DMS 273 treated with DMSO at 0.1 percent for 48 hours (cell line): ENCODE measurements around the gene SDK2.
A peak's percentile ranks its signal among the peaks of the same experiment; 100 is the strongest.
"Not testable (repeated sequence)": the region's sequence is repeated elsewhere in the genome, so short reads cannot be mapped to it uniquely, and the experiment has no call there.

Experiments
- DNase-seq: peaks from one replicate; lab custom pipeline; 2025; lab: John Stamatoyannopoulos, UW

SDK2 gene

DNA sequence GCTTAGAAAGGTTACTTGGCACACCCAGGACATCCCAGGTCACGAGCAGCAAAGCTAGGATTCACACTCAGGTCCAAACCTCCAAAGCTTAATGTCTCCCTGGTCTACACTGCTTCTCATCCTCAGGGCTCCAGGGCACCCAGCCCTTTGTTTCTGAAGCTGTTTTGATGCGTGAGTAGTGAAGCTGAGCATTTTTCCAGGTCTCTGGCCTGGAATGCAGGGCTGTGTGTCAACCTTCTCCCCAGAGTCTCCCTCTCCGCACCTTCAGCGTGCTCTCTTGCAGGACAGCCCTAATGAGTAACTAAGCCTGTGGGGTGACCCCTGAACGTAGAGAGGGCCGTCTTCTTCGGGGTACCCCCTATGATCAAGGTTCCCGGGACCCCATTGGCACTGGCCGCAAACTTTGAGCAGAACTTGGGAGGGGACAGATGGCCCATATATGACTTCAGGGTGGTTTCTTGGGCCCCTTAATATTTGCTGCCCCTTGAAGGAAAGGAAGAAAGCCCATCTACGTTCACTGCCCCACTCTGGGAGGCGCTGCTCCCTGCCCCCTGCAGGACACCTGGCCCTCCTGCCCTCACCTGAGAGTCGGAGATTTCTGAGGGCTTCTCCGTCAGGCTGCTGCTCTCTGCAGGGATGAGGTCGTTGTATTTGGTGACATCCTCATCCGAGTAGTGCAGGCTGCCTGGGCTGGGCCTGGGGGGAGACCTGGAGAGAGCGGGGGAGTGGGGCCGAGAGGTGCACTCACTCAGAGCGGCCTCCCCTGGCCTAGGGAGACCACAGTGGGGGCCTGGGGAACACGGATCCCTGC, 296.0 kb downstream of the SDK2 start:
- DNase-seq, result no peak

DNA sequence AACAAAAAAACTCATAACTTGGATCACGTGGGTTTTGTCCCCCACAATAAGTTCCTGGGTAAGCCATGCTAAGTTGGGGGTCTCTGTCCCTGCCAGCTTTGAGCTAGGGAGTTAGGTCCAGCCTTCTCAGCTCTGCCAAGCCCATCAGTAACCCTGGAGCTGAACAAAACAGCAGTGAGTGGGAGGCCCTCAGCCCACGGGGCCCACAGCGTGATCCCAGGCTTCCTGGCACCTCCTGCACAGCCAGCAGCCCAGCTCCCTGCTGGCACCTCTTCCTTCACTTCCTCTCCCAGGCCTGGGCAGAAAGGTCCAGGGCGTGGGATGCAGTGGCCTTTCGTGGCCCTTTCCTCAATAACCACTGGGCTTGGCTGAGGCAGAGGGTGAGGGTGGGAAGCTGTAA, 296.9 kb downstream of the SDK2 start:
- no peak for DNase-seq

DNA sequence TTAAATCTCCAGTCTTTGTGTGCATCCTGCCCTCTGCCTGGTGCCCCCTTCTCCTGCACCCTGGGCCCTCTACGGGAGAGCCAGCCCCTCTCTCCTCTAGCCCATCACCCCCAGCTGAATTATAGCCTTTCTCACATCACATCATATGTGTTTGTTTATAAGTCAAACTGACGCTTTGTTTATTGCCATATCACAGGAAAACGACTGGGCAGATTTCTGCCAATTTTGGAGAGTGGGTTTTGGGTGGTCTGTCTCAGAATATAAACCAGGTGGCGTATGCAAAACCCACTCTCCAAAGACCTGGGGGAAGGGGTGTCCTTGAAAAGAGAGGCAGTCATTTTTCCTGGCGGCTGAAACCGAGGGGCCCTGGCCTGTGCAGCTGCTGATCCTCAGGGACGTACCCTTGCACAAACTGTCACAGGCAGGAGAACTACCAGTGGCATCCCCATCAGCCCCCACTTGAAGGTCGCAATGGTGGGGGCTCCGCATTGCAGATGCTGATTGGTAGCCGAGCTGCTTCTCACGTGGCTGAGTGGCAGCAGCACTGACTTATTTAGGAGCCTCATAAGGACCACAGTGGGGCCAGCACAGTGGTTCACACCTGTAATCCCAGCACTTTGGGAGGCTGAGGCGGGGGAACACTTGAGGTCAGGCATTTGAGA, 297.6 kb downstream of the SDK2 start:
- no peak for DNase-seq

DNA sequence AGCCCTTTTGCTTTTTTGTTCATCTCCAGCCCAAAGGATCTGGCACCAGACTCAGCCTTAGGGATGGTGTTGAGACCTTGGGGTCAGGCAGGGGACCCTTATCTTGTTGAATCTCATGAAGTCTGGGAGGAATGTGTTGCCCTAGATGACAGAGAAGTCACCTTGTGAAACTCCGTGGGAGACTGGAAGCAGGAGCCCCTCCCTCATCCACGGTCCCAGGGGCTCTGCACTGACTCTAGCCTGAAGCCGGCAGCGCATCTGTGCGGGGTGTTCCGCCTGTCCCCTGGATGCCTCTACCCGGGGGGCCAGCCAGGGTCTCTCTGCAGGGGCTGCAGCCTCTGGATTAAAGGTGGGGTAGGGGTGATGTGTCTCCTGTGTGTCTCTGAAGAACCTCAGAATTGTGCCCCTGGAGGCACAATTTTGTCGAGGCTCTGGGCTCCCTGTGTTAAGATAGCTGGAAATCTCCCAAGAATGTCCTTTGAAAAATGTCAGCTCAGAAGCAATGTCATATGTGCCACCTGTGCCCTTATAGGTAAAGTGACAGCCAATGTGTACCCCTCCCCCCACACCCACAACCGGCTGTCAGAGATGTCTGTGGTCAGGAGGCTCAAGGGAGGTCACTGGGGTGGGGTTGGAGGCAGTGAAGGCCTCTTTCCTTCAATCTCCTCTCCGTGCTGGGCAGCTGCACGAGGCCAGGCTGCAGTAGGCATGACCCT, 300.3 kb downstream of the SDK2 start:
- no peak for DNase-seq

DNA sequence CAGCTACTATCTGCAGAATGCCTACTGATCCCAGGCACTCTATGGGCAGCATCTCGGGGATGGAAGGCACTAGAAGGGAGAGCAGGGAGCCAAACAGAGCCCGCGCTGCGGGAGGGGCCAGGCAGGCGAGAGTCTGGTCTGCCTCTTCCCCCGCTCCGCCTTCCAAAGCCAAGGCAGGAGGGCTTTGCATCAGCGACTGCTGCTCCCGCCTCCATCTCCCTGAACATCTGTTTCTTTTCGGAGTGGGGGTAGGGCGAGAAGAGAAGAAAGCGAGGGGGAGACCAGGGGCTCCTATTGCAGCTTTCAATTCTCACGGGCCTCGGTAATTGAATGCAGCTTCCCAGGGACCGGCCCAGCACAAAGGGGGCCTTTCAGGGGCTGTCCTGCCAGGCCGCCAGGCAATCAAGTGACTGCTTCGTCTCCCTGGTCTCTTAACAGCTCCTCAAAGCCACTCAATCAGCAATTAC, 301.0 kb downstream of the SDK2 start:
- peak; percentile 77 for DNase-seq

DNA sequence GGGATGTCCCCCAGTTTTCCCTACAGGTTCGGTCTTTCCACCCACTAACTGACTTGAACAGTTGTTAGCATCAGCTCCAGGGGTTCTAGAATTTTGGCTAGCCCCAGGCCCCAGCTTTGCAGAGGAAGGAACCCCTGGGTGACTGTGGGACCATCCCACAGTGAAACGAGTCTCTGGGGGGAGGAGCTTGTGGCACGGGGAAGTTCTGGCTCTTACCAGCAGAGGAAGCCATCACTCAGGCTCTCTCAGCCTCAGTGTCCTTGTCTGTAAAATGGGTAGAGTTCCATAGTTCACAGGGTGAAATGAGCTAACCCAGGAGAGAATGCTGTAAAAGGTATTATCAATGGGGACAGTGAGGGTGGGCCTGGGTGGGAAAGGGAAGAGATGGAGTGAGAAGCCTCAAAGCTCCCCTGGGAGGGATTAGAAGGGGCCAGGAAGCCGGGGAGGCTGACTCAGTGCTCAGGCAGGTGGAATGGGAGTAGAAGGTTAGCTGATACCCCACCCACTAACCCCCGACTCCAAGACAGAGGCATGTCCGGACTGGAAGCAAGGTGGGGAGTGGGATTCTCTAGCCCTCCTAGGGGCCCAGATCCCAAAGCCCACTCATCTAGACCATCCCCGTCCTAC, 301.6 kb downstream of the SDK2 start:
- DNase-seq, result no peak

DNA sequence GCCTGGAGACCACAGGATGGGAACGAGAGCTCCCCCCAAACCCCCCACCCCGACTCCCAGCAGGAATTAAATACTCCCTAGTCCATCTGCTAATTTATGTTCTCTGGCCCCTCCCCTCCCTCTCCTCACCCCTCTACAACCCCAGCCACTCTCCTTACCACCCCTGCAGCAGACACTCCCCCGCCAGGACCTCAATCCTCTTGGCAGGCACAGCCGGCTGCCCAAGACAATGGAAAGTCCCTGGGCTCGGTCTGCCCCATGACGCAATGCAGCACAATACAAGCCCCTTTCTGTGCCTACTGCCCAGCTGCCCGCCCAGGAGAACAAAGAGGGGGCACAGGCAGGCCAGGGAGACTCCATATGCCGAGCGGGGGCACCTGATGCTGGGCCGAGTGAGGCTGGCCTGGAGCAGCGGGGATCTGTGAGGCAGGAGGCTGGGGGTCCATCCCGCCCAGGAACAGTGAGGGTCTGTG, 302.2 kb downstream of the SDK2 start:
- peak; percentile 21 for DNase-seq

DNA sequence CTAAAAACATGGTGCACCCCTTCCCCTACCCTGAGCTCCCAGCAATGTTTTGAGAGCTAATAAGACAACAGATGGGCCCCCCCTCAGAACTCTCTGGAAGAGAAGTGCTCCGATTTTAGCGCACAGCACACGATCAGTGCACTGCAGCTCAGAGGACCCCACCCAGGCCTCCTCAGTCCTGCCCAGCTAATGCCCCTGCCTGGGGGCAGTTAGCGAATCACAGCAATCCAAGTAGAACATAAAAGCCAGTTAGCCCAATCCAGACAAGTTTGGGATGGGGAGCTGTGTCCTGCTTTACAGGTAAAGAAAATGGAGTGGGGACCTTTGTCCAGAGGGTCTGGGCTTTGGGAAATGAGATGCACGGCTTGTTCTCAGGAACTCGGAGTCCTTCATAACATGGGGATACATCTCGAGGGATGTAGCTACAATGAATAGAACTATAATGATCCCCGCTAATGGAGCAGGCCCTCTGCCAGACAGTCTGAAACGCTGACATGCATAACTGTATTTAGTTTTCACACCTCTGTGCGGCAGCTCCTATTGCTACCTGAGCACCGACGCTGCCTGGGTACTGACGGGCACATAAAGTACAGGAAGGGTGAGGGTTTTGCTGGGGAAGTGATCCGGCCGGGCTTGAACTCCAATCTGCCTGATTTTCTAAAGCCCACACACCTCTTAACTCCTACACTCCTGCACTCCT, 302.7 kb downstream of the SDK2 start:
- DNase-seq, result no peak

DNA sequence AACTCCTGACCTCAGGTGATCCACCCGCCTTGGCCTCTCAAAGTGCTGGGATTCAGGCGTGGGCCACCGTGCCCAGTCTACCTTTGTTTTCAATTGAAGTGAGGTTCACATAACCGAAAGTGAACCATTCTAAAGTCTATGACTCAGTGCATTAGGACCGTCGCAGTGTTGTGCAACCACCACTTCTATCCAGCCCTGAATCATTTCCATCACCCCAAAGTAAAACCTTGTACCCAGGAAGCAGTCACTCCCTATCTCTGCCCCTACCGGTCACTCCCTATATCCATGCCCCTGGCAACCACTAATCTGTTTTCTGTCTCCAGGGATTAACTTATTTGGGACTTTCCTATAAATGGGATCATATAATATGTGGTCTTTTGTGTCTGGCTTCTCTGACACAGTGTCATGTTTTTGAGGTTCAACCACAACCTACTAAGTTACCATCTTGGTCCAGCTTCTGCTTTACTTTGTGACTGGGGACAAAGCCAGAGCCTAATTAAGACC, 304.1 kb downstream of the SDK2 start:
- no peak for DNase-seq

DNA sequence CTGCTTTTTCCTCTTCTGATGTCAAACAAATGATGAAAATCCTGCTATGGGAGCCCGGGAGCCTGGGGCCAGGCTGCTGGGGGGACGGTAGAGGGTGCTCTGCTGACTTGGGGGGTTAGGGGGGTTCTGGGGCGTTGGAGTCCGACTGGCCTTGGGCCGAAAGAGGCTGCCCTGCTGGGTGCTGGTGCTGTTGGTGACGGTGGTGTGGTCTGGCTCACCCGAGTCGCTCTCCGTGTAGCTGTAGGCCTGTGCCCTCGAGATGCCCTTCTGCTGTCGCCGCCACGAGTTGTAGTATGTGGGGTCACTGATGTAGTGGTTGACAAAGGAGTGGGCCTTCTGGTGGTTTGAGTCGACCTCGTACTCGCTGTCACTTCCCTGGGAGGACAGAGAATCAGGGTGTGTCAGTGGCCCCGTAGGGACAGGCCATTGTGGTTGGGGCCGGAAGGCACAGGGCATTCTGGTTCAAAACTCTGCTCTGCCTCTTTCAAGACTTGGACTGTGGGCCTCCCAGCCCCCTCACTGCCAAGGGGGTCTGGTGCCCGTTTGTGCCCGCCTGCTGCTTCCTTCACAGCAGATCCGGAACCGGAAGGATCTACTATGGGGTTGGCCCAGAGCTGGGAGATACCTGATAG, 305.6 kb downstream of the SDK2 start:
- DNase-seq, result no peak

DNA sequence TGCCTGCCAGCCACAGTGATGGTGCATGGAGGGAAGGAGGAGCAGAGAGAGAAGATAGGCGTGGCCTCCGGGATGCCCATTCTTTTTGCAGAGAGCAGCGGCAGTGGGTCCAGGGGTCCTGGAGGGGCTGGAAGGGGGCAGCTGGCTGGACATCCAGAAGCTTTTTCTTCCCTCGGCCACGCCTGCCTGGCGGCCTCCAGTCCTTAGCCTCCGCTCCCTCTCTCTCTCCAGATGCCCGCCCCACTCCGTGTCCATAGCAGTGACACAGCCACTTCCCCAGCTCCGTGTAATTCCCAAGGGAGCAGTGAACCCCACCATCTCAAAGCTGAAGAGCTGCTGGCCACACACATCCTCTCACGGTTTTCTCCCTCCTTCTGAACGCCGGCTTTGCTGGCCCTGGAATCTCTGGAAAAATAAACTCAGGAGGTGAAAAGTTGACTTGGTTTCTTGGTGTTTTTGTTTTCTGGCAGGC, 306.2 kb downstream of the SDK2 start:
- DNase-seq, result no peak

DNA sequence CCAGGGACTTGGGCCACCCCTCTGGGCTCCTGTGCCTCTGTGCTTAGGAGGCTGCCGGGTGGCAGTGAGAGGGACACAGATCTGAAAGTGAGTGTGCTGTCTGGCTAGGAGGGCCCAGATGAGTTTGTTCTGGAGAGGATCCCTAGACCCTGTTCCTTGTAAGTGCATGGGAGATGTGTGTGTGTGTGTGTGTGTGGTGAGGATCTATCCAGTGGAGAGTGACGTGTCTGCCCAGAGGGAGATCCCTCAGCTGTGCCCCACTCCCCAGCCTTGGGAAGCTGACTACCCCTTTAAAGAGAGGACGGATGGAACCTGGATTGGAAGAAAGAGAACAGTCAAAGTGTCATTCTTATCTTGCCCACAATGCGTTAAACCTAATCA, 306.9 kb downstream of the SDK2 start:
- DNase-seq, result no peak

DNA sequence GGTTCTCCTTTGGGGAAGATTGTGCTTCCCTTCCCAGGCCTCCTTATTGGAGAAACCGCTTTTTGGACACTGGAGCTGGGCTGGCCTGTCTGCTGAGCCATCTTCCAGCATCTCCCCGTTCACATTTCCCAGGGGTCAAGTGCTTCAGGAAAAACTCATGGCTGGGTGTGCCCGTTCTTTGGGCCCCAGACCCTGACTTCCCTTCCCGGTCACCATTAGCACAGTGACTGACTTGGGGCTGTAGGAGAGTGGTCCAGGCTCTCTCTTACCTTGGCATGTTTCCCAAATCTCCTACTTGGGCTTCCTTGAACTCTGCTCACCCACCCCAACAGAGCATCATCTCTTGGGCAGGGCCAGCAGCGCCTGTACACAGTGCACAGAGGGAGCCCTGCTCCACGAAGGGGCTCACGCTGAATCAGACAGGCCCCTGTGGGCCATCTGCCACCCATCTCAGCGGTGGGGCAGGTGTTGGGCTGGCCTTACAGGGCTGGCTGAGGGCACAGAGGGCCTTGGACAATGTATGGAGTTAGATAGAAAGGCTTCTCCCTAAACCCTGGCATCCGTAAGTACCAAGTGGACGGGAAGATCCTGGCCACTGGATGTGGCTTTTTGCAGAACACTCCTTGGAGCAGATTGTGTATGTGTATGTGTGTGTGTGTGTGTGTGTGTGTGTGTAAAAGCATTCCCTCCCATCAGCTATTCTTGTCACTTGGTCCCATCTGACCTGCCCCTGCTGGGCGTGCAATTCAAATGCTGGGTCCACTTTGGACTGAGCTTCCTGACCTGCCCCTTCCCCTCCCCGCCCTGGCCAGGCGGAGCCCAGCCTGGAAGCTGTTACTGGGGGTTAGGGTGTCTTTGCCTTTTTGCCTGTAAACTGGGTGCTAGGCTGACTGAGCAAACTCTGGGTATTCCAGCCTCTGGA, 307.6 kb downstream of the SDK2 start:
- DNase-seq, result no peak

DNA sequence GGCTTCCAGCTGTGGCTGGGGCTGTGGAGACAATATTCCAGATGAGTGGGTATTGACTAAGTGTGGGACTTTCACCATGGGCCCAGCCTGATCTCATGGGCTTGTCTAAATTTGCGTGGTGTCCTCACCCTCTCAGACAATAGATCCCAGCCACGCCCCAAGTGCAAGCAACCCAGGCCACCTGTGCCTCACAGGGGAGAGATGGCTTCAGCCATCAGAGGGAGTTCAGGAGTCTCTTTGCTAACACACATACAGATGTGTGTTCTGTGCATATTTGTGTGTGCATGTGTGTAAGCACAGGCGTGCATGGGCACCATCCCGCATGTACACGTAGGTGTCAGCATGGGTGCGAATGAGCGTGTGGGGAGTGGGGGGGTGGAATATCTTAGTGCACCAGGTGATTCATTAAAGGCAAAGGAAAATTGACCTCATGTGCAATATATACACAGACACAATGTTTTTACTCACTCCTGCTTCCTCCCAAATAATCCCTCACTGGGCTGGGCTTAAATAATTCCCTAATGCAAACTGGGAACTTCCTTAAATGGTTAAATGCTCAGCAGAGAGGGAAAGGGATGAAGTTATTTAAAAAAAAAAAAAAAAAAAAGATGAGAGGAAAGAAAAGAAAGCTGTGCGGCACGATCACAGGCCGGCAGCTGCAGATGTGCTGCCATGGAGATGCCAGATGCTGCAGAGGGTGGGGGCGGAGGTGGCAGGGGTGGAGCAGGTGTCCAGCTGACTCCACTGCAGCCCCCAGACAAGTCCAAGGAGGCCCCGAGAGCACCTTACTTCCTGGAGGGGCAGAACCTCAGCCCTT, 308.4 kb downstream of the SDK2 start:
- DNase-seq, result no peak

DNA sequence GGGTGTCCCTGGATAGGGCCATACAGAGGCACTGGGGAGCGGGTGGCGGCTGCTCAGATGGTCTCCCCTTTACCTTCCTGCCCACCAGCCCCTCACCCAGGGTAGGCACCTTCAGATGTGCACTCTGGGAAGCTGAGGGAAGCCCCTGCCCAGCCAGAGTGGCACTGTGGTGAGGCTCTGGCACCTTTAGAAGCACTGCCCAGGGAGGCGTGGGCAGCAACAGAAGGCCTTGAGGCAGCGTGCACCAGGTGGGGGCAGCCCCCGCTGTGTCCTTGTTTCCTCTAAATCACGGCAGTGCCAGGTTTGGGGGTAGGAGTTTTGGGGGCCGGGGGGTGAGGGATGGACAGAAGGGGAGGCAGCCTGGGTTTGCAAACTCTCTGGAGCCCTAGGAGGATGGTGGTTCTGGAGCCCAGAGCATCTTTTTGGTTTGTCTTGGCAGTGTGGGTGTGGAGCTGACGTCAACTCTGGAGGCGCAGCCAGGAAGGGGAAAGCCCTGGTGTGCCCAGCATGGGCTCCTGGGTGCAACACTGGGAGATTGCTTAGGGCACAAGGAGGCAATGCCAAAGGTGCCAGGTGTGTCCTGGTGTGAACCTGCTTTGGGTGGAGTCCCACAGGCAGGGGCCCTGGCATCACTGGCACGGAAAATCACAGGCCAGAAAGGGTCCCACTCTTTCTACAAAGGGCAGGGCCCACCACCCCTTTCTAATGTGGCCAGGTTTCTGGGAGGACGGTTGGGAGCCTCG, 309.3 kb downstream of the SDK2 start:
- DNase-seq, result no peak

DNA sequence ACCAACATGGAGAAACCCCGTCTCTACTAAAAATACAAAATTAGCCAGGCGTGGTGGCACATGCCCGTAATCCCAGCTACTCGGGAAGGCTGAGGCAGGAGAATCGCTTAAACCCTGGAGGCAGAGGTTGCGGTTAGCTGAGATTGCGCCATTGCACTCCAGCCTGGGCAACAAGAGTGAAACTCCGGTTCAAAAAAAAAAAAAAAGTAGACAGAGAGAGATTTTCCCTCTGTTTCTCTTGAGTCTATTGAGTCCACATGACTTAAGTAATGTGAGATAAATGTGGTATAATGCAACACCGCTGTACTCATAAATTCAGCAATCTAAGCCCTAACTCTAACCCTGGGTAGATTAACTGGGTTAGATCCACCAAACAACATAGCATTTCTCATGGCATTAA, 310.8 kb downstream of the SDK2 start:
- DNase-seq, result not testable (repeated sequence)

DNA sequence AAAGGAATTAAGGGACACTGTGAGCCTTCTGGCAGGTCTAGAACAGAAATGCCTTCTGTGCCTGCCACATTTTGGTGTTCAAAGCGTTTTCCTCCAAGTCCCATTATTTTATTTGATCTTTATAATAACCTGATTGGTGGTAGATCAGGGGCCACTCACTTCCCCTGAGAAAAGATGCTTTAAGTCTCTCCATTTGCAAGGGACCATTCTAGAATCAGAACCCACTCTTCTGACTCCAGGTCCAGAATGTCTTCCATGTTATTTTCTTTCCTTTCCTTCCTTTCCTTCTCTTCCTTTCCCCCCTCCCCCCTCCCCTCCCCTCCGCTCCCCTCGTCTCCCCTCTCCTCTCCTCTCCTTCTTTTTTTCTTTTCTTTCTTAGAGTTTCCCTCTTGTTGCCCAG, 313.2 kb downstream of the SDK2 start:
- DNase-seq, result no peak

DNA sequence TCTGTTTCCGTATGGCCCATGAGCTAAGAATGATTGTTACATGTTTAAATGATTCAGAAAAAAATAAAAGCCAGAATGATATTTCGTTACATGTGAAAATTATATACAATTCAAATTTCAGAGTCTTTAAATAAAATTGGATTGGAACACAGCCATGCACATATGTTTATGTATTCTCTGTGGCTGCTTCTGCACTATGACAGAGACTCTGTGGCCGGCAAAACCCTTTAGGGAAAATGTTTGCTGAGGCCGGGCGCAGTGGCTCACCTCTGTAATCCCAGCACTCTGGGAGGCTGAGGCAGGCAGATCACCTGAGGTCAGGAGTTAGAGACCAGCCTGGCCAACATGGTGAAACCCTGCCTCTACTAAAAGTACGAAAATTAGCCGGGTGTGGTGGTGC, 316.6 kb downstream of the SDK2 start:
- DNase-seq, result no peak
